GM18861 (cell line): ENCODE results near the gene ACTN1.
"Not testable (repeated sequence)": the region's sequence is repeated elsewhere in the genome, so short reads cannot be mapped to it uniquely, and the experiment has no call there.

Source experiments
- ATAC-seq: cut with Tn5 transposase; IDR thresholded peaks from one replicate; pipeline ENCODE4 v1.9.1; 2021; ENCODE audit not compliant: unreplicated experiment

The ACTN1 gene

DNA sequence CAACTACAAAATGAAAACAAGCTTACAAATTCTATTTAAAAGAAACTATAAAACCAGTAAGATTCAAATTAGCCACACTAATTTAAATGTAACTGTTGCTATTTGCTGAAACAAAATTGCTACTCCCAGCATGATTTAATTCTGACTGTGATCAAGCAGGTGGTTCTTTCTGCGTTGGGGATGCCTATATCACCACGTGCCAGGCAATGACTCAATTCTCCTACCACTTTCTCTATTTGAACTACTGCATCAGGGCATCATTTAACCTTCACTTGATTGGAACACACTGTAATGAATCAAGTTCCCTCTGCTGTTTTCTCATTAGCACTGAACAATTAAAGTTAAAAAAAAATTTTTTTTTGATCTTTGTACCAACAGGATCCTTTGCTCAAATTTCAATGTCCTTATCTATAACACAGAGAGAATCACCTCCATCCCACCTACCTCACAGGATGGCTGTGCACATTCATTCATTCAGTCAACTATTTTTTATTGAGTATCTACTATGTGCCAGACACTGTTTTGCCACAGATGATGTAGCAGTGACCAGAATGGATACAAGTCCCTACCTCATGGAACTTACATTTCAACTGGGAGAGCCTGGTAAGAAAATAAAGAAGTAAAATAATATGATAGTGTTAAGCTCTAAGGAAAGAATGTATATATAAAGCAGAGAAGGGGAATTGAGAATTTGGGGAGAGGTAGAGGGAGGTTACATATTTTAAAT, 8.0 kb upstream of the ACTN1 start:
- ATAC-seq: no peak

DNA sequence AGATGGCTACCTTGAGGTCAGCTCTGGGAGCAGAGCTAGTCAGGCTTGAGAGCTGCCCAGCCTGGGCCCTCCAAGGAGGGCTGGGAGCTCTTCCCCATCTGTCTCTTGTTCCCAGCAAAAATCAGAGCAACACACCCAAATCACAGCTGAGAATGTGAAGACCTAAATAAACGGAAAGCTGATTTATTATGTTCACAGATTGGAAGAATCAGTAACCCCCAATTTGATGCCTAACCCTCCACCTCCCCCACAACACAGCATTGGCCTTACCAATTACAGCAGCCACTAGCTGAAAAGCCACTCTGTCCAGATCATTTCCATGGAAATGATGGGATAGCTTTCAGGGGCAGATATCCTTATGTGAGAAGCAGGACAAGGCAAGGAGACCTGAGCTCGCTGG, 7.1 kb upstream of the ACTN1 start:
- no peak for ATAC-seq

DNA sequence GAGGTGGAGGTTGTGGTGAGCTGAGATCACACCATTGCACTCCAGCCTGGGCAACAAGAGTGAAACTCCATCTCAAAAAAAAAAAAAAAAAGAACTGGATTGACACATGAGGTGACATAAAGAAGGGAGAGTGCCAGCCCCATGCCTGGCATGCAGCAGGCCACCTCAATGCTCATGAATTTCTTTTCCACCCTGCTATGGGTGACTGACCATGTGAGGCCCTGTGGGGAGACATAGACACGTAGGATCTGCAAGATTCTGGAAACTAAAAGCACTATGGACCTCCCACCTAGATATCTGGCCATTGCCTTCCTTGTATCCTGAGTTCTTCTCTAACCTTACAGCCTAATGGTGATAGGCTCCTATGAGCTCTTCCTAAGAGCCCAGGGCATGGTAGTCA, 5.6 kb upstream of the ACTN1 start:
- no peak for ATAC-seq

DNA sequence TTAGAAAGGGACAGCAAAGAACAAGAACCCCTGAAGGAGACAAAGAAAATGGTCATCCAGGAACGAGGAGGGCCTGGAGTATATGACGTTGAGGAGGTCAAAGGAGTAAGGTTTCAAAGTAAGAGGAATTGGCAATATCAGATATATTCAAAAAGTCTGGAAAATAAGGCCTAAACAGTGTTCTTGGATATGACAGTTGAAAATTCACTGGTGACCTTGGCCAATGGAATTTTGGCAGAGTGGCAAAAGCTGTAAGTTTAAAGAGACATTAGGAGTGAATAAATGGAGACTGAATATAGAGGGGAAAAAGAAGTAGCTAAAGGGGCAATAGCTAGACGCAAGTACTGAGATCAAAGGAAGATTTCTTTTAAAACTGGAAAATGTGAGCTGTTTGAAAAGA, 4.1 kb upstream of the ACTN1 start:
- ATAC-seq: no peak

DNA sequence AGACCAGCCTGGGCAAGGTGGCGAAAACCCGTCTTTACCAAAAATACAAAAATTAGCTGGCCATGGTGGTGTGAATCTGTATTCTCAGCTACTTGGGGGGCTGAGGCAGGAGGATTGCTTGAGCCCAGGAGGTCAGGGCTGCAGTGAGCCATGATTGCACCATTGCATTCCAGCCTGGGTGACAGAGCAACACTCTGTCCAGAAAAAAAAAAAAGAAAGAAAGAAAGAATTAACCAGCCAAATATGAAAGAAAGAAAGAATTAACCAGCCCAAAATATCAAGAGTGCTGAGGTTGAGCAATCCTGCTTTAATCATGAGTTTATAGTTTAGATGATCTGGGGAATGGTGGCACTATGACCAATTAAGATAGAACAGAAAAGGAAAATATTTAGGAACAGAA, 3.5 kb upstream of the ACTN1 start:
- no peak for ATAC-seq

DNA sequence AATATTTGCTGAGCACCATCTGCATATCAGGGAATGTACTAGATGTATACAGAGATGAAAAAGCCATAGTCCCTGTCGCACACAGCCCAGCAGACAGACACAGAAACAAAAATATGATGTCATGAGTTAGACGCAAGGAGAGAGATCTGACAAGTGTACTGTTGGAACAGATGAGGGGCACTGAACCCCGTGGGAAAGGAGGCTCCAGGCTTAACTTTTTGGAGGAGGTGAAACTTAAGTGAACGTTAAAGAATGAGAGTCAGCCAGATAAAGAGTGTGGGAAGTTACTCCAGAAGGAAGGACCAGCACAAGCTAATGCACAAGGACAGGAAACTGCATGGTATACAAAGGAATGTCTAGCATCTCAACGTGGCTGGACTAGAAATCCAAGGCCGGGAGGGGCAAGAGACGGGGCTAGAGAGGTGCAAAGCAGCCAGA, 2.5 kb upstream of the ACTN1 start:
- no peak for ATAC-seq

DNA sequence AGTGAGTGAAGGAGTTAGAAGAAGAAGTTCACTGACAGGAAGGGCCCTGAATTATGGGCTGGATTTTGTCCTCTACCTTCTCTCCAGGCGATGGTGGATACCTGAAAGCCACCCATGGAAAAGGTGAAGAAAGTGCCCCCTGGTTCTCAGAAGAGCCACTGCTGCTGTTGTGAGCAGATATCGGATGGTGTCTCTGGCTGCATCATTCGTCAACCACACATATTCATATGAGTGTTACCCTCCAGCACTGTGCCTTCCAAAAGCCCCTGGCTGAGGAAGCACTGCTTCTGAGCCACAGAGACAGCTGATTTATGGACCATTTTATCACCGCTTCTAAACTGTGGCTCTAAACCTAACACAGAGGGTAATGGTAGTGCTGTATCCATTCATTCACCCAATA, 2.0 kb upstream of the ACTN1 start:
- no peak for ATAC-seq

DNA sequence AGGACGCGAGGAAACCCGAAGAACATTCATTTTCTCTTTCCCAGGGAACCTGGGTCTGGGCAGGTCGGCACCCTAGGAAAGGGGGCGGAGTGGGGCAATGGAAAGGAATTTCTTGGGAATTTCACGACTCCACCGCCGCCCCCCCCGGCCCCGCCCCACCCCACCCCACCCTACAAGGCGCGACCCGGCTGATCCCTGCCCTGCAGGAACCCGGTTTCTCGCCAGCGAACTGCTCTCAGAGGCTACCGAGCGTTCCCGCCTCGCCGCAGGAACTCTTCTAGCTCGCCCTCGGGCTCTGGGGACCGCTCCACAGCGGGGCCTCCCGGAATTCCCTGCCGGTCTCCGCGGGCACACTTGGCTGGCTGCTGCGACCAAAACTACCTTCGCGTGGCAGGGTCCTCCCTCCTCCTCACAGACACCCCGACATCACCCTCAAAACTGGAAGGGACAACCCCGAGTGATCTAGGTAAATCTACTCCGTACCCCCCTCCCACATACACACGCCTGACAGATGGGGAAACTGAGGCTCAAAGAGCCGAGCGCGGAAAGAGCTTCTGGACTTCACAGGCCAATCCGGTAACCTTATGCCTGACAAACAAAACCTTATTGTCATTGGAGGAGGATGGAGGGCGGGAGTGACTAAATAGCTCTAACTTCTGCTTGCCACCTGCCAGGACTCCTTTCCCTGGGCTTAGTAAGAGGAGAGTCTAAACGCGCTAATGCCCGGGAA, 785 bp upstream of the ACTN1 start:
- no peak for ATAC-seq

DNA sequence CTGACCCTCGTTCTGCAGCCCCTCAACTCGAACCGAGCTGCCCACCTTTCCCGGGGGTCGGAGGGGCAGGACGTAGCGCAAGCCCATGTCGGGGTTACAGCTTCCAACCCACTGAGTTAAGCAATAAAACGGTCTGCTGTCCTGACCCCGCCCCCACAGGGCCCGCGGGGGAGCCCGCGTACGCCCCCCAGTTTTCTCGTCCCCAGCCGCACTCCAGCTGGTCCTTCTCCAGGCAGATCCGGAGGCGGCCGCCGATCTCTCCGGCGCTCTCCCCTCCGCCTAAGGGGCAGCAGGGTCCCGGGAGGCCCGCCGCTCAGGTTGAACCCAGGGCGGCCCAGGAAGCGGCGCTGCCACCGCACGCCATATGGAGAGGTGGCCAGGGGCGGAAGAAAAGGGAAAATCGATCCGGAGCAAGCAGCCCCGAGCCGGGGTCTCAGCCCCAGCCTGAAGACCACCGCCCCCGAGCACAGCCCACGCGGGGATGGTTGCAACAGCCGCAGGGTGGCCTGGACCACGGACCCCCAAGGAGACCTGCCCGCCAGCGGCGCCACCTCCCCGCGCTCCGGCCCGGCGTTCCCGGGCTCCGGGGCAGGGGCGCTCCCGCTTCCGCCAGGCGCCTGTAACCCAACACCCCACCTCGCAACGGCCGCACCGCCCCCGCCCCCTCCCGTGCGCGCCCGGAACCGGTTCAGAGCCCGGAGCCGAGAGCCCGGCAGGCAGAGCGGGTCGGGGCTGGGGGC, 760 bp downstream of the ACTN1 start:
- ATAC-seq: peak; percentile 14

DNA sequence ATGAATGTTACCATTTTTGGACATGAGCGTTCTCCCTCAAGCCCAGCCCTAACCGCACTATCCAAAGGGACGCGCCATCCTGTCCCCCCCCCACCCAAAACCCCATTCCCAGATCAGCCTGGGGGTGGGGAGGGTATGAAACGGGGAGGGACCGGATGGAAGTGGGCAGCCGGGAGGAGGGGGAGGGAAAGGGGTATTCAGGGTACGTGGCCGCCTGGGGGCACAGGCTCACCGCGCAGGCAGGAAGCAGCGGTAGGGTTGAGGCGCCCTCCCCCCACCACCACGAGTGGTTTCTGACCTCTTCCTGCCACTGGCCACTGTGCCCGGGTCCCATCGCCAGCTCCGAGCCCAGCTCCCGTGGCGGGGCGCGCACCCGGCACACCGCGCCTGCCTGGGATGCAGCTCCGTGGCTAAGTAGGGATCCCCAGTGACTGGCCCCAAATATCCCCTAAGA, 1.4 kb downstream of the ACTN1 start:
- ATAC-seq: peak; percentile 30

DNA sequence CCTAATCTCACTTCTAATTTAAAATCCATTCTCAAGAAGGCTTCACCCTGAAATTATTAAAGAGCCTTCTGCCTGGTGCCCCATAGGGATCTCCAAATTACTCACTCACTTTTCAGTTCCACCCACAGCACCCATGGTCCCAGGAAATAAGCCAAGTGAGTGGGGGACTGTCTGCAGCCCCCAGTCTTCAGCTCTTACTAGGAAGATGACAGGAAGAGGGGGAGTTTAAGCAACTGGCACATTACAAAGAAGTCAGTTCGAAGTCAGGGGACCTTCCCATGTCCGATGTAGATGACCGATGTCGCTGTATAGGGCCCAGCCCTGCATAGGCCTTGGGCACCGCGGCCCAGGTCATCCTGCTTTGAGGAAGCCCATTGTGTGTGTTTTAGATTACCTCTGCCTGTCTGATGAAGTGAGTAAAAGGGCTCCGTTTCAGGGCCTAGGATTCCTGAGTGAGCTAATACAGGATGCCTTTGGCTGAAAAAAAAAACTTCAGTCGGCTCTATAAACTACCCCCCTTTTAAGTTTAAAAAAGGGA, 1.9 kb downstream of the ACTN1 start:
- ATAC-seq: no peak

DNA sequence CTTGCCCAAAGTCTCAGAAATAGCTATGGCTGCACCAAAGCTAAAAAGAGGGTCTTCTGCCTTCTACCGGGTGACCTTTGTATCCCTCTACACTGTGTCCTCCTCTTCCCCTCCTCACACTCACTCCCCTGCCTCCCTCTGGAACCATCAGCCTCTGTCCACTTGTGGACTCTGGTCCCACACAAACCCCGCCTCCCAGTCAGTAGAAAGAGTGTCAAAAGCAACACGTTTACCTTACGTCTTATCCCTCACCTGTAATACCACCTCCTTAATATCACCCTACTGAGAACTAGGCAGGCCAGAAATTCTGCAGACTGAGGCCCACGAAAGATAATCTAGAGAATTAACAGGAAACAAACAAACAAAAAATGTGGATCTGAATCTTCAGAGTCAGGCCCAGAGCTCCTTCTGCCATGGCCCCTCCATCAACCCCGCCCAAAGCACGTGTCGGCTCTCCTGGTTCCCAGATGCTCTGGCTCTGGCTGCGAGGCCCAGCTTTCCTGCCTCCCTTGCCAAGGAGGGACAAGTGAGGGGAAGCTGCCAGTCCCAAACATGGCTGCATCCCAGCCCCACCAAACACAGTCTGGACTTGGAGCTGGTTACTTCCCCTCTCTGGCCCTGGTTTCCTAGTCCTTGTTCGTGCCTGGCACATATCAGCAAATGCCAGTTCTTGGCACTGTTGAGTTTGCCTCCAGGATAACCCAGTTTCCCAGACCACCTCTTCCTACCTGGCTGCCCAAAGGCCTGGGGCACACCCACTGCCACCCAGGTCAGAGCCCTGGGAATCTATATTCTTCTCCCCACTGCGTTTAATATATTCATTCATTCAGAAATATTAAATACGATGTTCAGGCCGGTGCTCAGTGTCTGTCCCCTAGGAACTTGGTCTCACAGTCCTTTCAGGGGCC, 2.7 kb downstream of the ACTN1 start:
- no peak for ATAC-seq

DNA sequence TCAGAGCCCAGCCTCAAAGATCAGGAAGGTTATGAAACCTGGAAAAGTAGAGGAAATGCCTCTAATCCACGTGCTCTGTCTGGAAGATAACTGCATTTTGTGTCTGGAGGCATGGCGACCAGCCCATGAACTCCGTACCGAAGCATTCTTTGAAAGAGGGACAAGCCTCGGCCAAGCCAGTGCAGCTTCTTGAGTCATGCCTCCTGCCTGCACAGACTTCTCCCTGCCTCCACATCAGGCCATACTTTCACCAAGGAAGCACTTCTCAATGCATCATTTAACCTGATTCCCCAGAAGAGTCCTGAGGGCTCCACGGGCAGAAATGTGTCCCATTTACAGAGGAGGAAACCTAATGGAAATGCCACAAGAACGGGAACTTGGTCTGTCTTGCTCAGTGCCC, 3.4 kb downstream of the ACTN1 start:
- ATAC-seq: no peak

DNA sequence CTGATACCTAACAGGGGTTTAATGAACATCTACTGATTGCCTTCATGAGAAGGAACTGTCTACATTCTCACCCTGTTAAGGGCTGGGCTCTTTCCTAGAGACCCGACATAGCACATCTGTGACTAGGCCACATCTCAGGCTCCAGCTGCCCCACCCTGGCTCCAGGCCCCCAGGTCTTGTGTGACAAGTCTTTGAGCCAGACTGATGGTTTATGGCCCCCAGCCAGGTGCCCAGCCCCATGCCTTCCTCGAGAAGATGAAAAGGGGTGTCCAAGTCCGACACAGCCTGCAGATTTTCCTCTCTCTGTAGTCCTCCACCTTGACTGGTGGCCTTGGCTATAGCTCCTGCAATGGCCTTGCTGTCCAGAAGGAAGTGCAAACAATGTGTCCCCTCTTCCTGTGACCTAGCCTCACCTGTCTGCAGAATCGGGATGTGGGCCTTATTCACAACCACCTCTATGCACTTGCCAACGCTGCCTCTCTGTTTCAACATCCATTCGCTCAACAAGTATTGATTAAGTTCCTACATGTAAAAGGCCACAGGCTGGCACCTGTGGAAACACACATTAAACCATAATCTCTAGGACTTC, 4.2 kb downstream of the ACTN1 start:
- no peak for ATAC-seq

DNA sequence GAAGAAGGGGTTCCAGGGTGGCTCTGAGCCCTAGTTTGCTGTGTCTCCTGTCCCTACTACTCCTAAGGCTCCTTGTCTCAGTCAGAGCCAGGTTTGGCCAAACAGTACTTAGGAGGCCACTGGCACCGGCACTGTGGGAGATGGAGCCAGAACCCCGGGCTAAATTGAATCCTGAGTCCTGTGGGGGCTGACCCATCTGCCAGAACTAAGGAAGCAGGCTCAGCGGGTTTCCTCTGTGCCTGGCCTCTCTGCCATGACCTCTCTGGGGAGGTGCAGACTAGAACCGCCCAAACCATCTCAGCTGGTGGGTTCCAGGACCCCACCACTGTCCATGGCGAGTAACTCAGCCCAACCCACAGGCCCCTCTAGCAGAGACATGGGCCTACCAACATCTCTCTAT, 5.5 kb downstream of the ACTN1 start:
- no peak for ATAC-seq

DNA sequence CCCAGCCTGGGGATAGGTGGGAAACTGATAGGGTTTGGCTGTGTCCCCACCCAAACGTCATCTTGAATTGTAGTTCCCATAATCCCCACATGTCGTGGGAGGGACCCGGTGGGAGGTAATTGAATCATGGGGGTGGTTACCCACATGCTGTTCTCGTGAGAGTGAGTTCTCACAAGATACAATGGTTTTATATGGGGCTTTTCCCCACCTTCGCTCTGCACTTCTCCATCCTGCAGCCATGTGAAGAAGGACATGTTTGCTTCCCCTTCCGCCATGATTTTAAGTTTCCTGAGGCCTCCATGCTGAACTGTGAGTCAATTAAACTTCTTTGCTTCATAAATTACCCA, 5.9 kb downstream of the ACTN1 start:
- ATAC-seq: not testable (repeated sequence)

DNA sequence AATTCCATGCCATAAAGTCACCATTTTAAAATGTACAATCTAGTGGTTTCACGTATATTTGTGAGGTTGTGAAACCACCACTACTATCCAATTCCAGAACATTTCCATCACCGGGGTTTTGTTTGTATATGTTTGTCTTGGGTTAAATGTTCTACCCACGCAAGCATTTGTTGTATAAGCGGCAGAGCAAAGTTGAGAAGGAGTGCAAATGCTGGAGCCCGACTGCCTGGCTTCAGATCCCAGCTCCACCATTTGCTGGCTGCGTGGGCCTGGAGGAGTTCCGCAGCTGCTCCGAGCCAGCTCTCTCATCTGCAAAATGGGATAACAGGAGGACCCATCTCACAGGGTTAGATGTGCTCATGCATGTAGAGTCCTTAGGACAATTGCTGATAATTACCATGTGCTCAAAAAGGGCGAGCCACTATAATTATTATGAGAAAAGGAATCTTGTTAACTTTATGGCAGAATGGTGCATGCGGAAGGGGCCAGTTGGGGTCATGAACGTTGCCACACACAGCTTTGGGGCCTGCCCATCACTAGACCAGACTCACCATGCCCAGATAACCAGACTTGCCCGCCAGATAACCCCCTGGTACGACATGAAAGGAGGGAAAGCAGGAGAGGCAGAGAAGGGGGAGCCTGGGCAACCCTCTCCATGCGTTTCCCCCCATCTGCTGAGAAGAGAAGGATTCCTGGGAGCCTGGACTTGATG, 6.4 kb downstream of the ACTN1 start:
- ATAC-seq: no peak

DNA sequence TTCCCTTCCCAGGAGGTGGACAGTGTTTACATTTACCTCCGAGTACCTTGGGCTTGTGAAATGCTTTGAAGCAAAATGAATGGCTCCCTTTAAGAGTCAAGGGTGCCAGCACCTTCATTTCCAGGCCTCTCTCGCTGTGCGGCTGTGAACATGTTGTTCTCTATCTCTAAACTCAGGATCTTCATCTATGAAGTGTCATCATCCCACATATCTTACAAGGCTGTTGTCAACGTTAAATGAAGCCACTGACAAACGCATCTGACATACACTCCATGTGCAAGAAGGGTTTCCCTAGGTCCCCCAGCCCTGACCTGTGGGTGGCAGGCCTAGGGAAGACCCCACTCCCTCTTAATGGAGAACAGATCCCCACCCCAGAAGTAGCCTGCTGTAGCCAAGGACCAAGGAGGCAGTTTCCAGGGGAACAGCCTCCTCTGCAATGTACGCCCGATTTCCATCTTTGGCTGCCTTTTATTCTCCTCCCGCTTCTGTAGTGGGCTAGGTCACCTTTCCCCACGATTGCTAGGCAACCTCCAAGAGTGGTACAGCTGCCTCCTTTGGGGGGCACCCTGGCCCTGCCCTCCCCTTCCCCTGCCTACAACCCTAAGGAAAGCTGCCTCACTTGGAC, 7.6 kb downstream of the ACTN1 start:
- ATAC-seq: no peak

DNA sequence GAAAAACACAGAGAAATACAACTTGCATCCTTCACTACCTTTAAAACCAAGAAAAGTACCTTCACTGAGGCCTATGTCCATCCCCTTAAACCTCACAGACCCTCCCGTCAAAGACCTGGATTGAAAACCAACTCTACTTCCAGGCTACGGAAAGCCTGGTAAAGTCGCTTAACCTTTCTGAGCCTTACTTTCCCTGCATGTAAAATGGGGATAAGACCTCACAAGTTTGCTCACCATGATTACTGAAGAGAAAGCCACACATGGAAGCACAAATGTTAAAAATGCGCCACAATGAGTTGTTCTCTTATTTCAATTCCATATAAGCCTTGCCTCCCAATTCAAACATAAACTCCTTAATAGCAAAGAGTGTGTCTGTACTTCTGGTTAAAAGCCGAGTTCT, 8.4 kb downstream of the ACTN1 start:
- ATAC-seq: no peak
